Mesothelial cell of epicardium (in vitro differentiated cells): Measurements from ENCODE around the gene PRLR. TPM values are rescaled to one million over a fixed set of nuclear protein-coding genes. Genes with fewer than 3 reads are reported as not detected.

Experiments
- DNase-seq, 2 experiments: peaks; one replicate each; pipeline ENCODE4 v3.0.0; 2021; ENCODE audit warnings: low spot score in 2 of 2; ENCODE audit not compliant: unreplicated experiment in 2 of 2
- H3K27ac Mint-ChIP-seq: 2 replicates; pipeline ENCODE4 v1.8.0; 2021; ENCODE audit warnings: mixed read lengths
- H3K27me3 Mint-ChIP-seq: 2 replicates; pipeline ENCODE4 v1.8.0; 2021; ENCODE audit warnings: low read depth, mixed read lengths
- H3K36me3 Mint-ChIP-seq: 2 replicates; pipeline ENCODE4 v1.8.0; 2021; ENCODE audit warnings: mixed read lengths
- H3K4me1 Mint-ChIP-seq: 2 replicates; pipeline ENCODE4 v1.8.0; 2021; ENCODE audit warnings: mixed read lengths
- H3K4me3 Mint-ChIP-seq: 2 replicates; pipeline ENCODE4 v1.8.0; 2021; ENCODE audit warnings: mild to moderate bottlenecking, moderate library complexity, mixed read lengths
- H3K9me3 Mint-ChIP-seq: 2 replicates; pipeline ENCODE4 v1.8.0; 2021; ENCODE audit warnings: mixed read lengths
- total RNA-seq: library from RNA; stranded (reverse); gene quantifications from 3 replicates; pipeline ENCODE4 v1.2.1, GENCODE V29; 2021
- TF ChIP-seq, protein P1 (sequence below): fragments of 200-600 bp; sonication (generic); IDR thresholded peaks from one replicate; pipeline ENCODE4 v1.5.0; 2021; ENCODE audit warnings: antibody characterized with exemption; ENCODE audit not compliant: unreplicated experiment

The PRLR gene
- total RNA-seq, 1 donor from 2014 or later, result 1.2 TPM

DNA sequence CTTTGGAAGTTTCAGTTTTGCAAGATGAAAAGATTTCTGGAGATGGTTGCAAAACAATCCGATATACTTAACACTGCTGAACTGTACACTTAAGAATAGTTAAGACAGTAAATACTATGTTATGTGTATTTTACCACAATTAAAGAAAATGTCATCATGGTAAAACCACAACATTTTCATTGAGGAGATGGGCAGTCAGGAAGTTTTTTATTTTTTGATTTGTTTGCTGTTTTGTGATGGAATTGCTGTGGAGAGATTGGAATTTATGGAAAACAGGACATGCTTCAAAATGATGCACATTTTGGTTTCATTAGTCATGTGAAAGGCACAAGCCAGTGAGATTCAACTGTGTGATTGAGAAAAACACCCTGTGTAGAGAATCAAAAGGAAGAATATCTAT lies 92.1 kb downstream of the PRLR start:
- Mint-ChIP-seq H3K9me3 (no peaks in the 10 kb centered on the region), H3K27me3 (no peaks in the 10 kb centered on the region), H3K36me3 (no peaks in the 10 kb centered on the region), H3K27ac (no peak overlapping the region), H3K4me1 (no peaks in the 10 kb centered on the region), H3K4me3 (no peak overlapping the region)
- no peak for DNase-seq
- TF ChIP-seq, protein P1, sequence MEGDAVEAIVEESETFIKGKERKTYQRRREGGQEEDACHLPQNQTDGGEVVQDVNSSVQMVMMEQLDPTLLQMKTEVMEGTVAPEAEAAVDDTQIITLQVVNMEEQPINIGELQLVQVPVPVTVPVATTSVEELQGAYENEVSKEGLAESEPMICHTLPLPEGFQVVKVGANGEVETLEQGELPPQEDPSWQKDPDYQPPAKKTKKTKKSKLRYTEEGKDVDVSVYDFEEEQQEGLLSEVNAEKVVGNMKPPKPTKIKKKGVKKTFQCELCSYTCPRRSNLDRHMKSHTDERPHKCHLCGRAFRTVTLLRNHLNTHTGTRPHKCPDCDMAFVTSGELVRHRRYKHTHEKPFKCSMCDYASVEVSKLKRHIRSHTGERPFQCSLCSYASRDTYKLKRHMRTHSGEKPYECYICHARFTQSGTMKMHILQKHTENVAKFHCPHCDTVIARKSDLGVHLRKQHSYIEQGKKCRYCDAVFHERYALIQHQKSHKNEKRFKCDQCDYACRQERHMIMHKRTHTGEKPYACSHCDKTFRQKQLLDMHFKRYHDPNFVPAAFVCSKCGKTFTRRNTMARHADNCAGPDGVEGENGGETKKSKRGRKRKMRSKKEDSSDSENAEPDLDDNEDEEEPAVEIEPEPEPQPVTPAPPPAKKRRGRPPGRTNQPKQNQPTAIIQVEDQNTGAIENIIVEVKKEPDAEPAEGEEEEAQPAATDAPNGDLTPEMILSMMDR, result no peak

DNA sequence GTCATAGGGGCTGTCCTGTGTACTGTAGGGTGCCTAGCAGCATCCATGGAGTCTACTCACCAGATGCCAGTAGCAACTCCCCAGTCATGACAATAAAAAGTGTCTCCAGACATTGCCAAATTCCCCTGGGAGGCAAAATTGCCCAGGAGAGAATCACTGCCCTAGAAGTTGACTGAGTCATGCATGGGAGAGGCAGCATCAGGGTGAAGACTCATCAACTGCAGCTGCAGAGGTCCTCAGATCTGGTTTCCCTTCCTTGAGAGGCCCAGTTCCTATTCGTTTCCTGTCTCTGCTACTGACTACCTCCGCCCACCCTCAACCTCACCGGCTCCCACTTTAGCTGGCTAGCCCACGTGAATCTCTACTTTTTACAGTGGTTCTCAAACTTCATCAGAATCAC lies 93.9 kb downstream of the PRLR start:
- Mint-ChIP-seq H3K36me3 (no peaks in the 10 kb centered on the region), H3K4me1 (no peaks in the 10 kb centered on the region), H3K9me3 (no peaks in the 10 kb centered on the region), H3K27ac (no peak overlapping the region), H3K4me3 (no peak overlapping the region), H3K27me3 (no peaks in the 10 kb centered on the region)
- TF ChIP-seq, protein P1, result no peak
- no peak for DNase-seq

DNA sequence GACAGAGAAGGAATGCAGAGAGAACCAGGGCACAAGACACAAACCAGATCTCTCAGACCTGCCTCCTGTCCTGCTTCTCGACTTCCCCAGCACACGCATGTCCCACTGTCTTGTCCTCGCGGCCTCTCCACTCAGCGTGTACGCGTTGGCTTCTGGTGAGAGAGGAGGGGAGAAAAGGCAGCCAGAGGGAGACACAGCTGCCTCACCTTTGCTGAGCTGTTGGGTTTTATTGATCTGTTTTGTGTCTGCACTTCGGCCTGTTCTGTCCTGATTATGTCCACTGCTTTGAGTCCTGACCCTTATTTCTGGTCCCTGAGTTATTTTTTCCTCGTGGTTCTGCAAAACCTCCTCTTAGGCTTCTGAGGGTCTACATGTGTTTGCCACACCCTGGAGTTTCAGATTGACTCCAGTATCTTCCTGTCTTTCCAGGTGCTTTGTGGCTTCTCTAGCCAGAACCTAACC lies 95.0 kb downstream of the PRLR start:
- no peak overlapping the region for H3K27ac Mint-ChIP-seq
- H3K4me3 Mint-ChIP-seq, result no peak overlapping the region

DNA sequence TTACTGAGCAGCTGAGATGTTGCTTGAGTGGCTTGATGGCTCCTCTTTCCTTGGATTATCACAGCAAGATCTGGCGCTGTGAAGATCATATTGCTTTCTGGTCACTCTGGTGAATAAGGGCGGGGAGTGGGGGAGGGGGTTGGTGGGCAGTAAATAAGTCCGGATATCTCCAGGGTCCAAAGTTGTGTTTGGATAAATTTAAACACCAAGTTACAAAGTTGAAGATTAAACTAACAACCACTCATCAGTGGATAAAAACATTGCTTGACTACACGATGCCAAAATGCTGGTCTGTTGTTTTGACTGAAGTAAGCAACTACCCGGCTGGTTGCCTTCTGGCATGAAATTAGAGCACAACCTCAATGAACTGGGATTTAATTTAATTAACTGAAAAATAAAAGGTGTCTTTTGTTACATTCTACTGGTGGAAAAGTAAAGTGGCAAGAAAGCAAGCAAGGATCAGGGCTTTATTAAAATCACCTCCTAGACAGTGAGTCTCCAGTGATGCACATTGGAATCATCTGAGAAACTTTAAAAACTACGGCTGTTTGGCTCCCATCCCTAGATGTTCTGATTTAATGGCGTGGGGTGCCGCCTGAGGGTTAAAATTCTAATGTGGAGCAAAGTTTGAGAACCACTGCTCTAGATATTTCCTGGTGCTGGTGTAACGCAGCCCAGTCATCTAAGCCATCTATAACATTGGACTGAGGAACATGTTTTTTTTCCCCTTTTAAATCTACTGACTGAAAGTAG lies 95.8 kb downstream of the PRLR start:
- no peaks in the 10 kb centered on the region for H3K4me1 Mint-ChIP-seq

More for the DNA sequence above, 95.0 kb downstream of the PRLR start:
- Mint-ChIP-seq H3K36me3 (no peaks in the 10 kb centered on the region), H3K4me1 (no peaks in the 10 kb centered on the region), H3K9me3 (no peaks in the 10 kb centered on the region), H3K27me3 (no peaks in the 10 kb centered on the region)
- DNase-seq, result no peak
- TF ChIP-seq, protein P1, result no peak

DNA sequence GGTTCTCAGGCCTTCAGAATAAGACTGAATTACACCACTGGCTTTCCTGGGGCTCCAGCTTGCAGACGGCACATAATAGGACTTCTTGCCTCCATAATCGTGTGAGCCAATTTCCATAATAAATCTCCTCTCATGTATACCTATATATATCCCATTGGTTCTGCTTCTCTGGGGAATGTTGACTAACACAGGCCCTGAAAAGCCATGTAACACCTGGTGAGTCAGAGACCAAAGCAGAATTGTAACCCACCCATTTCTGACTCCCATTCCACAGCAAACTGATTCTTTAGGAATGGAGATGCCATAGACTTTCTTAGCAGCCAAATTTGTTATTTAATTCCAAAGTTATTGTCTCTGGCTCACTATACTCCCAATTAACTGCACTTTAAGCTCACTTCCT lies 97.1 kb downstream of the PRLR start:
- Mint-ChIP-seq H3K36me3 (no peaks in the 10 kb centered on the region), H3K4me3 (no peak overlapping the region), H3K27ac (no peak overlapping the region), H3K9me3 (no peaks in the 10 kb centered on the region), H3K4me1 (no peaks in the 10 kb centered on the region), H3K27me3 (no peaks in the 10 kb centered on the region)
- TF ChIP-seq, protein P1, result no peak
- DNase-seq, result no peak

More for the DNA sequence above, 95.8 kb downstream of the PRLR start:
- H3K9me3 Mint-ChIP-seq, result no peaks in the 10 kb centered on the region
- TF ChIP-seq, protein P1, result no peak
- no peaks in the 10 kb centered on the region for H3K27me3 Mint-ChIP-seq
- DNase-seq, result no peak
- no peak overlapping the region for H3K27ac Mint-ChIP-seq
- H3K4me3 Mint-ChIP-seq, result no peak overlapping the region
- no peaks in the 10 kb centered on the region for H3K36me3 Mint-ChIP-seq

DNA sequence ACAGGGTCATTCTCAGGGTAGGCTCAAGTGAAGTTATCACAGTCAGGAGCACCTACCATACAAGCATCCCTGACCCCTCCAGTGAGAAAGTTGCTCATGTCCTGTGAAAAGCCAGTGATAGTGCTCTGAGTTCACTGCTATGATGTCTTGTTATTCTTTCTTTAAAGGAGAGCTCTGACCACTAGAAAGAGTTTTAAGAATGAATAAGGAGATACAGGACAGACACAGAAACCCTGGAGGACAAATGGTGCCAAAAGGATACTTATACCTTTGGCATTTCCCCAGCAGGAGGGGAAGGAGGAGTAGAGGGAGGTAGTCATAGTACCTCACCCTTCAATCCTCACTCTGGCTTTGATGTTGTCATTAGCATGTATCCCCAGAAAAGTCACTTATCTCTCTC lies 98.6 kb downstream of the PRLR start:
- Mint-ChIP-seq H3K27me3 (no peaks in the 10 kb centered on the region), H3K4me3 (no peak overlapping the region), H3K9me3 (no peaks in the 10 kb centered on the region), H3K27ac (no peak overlapping the region), H3K4me1 (no peaks in the 10 kb centered on the region), H3K36me3 (no peaks in the 10 kb centered on the region)
- TF ChIP-seq, protein P1, result no peak
- DNase-seq, result no peak
